Stimulated activated CD8-positive, alpha-beta memory T cell treated with anti-CD3 and anti-CD28 coated beads, Interleukin-4, amount 100 ng/mL, for 48 hours (primary cell): ENCODE measurements around the gene BCL11B.
A peak's percentile ranks its signal among the peaks of the same experiment; 100 is the strongest.

Source experiments
- DNase-seq: peaks from one replicate; pipeline ENCODE4 v3.0.0-alpha.2; 2020

BCL11B gene

DNA sequence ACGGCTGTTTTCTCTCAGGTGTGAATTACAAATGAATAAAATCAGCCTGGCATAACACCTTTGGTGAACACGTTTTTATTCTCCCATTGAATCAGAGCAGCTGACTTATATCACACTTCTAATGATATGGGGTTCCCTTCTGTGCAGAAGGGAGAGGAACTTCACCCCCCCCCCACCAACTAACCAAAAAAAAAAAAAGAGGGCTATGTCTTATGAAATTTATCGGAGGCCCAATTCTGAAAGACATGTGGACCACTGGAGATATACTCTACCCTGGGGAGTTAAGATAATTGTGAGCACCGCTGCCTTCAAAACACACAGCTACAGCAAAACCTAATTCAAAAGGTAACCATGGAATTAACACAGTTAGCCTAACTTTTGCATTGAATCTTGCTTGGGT lies 4.6 kb downstream of the BCL11B start:
- DNase-seq = no peak

DNA sequence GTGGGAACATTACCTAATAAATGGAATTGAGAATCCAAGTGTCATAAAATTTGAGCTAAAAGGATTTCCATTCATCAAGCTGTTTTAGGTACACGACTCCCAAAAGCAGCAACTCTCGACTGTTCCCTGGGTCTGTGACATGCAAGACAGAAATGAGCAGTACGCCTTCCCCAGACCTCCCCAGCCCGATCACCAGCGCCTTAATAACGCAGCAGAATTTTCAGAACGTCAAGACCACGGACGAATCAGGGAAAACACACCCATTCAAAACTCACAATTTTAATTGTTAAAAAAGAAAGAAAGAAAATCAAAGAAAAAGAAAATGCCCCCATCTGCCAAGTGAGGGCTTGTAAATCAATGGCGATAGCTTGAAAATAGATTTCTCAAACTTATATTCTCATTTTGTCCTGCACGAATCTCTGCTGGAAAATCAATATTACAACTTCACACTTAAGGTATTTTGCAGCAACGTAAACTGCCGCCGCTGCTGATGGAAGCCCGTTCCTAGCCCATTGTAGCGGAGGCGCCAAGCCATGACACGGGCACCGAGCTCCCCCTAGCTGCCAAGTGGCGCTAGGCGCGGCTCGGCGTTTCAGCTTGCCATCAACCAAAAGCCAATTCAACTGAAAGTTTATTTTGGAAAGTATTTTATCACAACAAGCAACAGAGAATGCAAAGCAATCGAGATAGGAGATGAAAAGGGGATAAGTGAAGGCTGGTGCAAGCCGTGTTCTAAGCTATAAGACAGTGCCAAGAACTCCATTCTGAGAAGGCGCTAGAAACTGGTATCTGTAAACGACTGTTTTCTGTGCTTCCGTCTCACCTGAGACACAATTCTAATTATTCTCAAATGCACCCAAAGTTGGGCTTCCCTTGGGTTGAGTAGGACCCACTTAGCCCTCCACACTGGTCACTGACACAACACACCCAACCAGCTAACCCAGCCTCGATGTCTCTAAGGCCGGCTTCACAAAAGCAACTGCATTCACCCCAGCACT lies 5.5 kb downstream of the BCL11B start:
- DNase-seq = peak; percentile 92

DNA sequence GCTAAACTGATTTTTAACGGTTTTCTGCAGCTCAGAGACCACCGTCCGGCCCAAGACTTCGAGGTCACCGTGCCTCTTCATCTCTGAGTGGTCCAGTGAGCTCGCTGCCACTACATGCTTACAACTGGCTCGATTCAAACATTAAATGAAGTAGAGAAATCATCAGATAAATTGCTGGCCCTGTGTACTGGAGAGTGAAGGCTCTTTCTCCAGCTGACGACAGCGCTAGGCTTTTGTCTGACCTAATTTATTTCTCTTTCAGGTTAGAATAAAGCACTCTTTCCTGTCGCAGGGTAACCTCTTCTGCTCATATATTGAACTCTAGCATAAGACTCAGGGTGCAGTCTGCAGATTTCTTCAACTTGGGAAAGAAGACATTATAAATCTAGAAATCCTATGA lies 6.4 kb downstream of the BCL11B start:
- DNase-seq = no peak

GRCh38 chr14:99264691-99265450 lies 7.1 kb downstream of the BCL11B start:
- DNase-seq = peak; percentile 35

- no peak for DNase-seq
Measured at GRCh38 chr14:99263564-99264330, 8.2 kb downstream of the BCL11B start.

DNA sequence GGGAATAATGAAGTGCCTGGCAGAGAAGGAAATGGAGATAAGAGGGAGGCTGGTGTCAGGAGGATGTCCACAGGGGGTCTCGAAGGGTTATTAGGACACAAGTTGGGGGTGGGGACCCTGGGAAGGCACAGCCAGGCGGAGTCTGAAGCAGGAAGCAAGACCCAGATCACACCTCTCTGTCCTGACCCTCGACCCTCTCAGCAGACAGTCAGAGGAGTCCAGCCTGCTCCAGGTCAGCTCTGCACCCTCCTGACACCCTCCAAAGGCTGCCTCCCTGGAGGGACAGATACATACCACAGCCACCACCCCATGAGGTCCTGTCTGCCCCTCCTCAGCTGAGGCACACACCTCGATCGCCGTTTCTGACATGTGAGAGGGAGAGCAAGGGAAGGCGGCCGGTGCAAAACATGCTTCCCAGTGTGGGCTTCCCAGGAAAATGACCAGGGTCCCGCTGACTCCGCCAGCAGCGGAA lies 9.0 kb downstream of the BCL11B start:
- DNase-seq = peak; percentile 37

DNA sequence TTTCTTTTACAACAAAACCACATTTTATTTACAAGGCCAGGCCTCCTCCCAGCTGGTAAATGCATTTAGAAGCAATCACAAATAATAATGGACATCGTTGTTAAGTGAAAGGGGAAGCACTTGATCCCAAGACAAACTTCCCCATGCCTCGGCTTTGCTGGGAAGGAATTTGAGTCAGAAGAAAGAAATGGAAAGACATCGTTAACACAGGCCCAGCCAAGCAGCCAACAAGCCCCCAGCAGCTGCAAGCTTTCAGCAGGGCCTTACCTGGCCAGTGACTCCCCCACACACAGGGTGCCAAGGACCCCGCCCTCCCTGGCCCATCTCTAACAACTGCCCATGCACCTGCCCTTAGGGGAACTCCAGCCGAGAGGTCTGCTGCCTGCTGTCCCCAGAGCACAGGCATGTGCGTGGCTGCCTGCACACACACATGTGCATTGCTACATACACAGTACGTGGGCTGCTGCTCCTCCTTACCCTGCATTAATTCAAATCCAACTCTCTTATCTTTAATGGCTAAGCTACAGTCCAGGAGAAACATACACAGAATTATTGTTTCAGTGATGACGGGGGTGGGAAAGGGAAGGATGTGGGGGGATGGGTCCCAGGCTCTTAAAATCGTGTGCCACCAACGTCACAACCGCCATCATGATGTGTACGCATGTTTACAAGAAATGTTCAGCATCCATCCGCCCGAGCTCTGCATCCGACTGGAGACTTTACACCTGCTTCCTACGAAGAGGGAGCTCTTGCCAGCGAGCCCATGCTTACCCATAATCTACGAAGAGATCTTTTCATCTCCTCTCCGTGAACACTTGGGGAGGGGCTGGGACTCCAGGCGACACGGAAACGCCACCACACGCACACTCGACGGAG lies 9.8 kb downstream of the BCL11B start:
- peak; percentile 76 for DNase-seq

DNA sequence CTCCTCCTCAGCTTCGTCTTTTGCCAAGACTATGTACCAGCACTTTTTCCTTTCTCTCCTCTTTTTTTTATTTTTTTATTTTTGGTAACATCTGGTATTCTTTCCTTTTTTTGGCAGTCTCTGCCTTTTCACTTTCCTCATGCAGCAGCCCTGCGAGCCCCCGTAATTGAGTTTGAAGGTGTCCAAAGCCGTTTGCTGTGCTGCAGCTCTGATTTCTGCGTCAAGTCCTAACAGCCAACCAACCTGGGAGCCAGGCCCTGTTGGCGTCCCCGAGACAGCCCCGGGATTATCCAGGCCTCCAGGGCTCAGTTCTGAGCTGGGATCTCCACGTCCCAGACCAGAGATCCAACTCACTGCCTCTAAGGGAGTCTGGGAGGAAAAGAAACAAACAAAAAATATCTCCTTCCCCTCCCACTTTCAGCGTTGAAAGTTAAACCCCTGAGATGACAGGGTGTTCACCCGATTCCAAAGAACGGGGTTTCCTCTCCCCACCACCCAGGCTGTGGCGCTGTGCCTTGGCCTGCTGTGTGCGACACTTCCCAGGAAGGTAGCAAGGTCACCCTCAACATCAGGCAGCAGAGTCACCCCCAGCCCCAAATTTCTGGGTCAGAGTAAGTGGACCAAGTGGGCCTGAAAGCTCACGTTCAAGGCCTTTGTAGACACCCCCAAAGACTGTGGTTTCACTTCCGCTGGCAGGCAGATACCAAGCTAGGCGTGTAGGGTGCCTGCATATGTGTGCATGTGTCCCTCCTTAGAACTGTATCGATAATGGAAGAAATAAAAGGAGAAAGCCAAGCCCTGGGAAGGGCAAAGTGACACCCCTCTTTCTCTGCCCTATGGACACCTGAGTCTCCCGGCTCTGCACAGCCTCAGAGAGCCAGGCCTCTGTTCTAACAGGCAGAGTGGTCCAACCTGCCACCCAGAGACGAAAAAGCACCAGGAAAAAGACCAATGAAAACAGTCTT lies 11.1 kb downstream of the BCL11B start:
- peak; percentile 65 for DNase-seq

- no peak for DNase-seq
Measured at GRCh38 chr14:99260116-99260515, 11.9 kb downstream of the BCL11B start.

- DNase-seq = peak; percentile 42
Measured at GRCh38 chr14:99258876-99259726, 12.9 kb downstream of the BCL11B start.

- peak; percentile 26 for DNase-seq
Measured at GRCh38 chr14:99258341-99258861, 13.6 kb downstream of the BCL11B start.

GRCh38 chr14:99257673-99258221 lies 14.2 kb downstream of the BCL11B start:
- DNase-seq = peak; percentile 30

- DNase-seq = no peak
Measured at GRCh38 chr14:99257122-99257672, 14.8 kb downstream of the BCL11B start.

- no peak for DNase-seq
Measured at GRCh38 chr14:99256483-99256874, 15.5 kb downstream of the BCL11B start.

DNA sequence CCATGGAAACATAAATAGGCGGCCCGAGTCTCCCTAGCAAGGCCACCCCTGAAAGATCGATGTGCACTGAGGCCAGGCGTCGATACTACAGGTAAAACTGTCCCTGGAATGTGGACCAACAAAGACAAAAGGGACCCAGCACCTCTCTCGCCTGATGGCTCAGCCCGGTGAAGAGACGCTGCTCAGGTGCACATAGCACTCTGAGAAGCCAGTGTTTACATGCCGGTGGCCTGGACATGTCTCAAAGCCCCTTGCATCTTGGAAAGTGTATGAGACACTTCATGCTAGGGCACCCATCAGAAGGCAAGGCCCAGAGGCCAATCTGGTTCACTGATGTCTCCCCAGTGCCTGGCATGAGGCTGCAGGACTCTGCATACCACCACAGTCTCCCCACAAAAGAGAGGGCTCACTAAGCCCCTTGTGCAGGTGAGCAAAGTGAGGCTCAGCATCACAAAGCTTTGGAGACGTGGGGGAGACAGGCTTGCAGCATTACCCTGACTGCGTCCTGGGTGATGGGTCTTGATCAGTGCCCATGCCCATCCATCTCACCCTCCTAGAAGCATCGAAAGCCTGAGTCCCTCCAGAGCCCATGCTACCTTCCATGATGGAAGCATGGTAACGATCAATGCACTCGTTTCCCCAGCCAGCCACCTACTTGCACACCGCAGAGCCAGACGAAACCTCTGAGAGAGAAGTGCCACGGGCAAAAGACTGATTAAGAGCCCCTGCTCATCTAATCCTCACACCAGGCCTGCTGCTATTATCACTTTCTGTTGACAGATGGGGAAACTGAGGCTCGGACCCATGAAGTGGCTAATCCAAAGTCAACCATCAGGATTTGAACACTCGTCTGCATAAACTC lies 16.1 kb downstream of the BCL11B start:
- DNase-seq = no peak

DNA sequence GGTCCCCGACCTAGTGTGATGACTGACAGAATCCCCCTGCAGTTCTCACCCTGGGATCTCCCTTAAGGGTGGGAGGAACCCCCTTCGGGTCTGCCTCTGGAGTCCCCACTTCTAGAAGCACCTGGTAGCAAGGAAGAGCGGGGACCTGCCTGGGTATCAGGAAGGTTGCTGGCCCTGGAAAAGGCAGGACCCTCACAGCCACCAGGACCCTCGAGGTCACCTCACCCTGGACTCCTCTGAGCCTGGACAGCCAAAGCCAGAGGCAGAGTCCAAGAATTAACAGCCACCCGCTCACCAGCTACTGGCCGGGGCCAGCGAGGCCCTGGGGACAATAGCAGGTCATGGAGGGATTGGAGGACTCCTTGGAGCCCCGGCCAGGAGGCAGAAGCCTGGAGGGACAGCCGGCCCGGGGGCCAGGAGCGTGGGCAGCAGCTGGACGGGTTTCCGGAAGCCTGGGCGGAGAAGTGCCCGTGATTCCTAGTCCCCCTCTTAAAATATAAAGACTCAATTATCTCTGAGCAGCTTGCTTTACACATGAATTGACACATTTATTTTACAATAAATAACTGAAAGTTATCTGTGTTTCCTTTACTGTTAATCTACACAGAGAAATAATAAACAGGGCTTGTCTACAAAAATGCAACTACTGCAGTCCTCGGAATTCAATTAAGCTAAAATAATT lies 17.5 kb downstream of the BCL11B start:
- DNase-seq = no peak

- no peak for DNase-seq
Measured at GRCh38 chr14:99253890-99254289, 18.1 kb downstream of the BCL11B start.
